GM18526 (cell line): Measurements from ENCODE around the gene RAB30.

ENCODE experiments used
- POLR2A ChIP-seq: IDR thresholded peaks from 3 replicates; pipeline ENCODE4 v1.6.1; 2011; ENCODE audit not compliant: insufficient read length; ENCODE audit errors: extremely low read depth

Gene RAB30

GRCh38 chr11:82969811-82970210 lies 101.9 kb downstream of the RAB30 start:
- TF ChIP-seq POLR2A = no peak

GRCh38 chr11:82967381-82967780 lies 104.3 kb downstream of the RAB30 start:
- TF ChIP-seq POLR2A = no peak

GRCh38 chr11:82960779-82961143 lies 110.9 kb downstream of the RAB30 start:
- TF ChIP-seq POLR2A = no peak

GRCh38 chr11:82959987-82960778 lies 111.5 kb downstream of the RAB30 start:
- TF ChIP-seq POLR2A = no peak

- no peak for TF ChIP-seq POLR2A
Observed at GRCh38 chr11:82949352-82949751, 122.3 kb downstream of the RAB30 start.

- TF ChIP-seq POLR2A = no peak
Observed at GRCh38 chr11:82945682-82946081, 126.0 kb downstream of the RAB30 start.

- no peak for TF ChIP-seq POLR2A
Observed at GRCh38 chr11:82944198-82944597, 127.5 kb downstream of the RAB30 start.

GRCh38 chr11:82942376-82942775 lies 129.3 kb downstream of the RAB30 start:
- TF ChIP-seq POLR2A = no peak

- no peak for TF ChIP-seq POLR2A
Observed at GRCh38 chr11:82939456-82939855, 132.2 kb downstream of the RAB30 start.

- no peak for TF ChIP-seq POLR2A
Observed at GRCh38 chr11:82937554-82937953, 134.1 kb downstream of the RAB30 start.

- TF ChIP-seq POLR2A = no peak
Observed at GRCh38 chr11:82936261-82936660, 135.4 kb downstream of the RAB30 start.

- no peak for TF ChIP-seq POLR2A
Observed at GRCh38 chr11:82932564-82932963, 139.1 kb downstream of the RAB30 start.

- TF ChIP-seq POLR2A = no peak
Observed at GRCh38 chr11:82930734-82931133, 141.0 kb downstream of the RAB30 start.

- TF ChIP-seq POLR2A = no peak
Observed at GRCh38 chr11:82930229-82930628, 141.5 kb downstream of the RAB30 start.

- TF ChIP-seq POLR2A = no peak
Observed at GRCh38 chr11:82929121-82929520, 142.6 kb downstream of the RAB30 start.

GRCh38 chr11:82927264-82927880 lies 144.3 kb downstream of the RAB30 start:
- no peak for TF ChIP-seq POLR2A

GRCh38 chr11:82924522-82925224 lies 147.0 kb downstream of the RAB30 start:
- no peak for TF ChIP-seq POLR2A
